Measurements from ENCODE around the gene FAM53A. TPM values are rescaled to one million over a fixed set of nuclear protein-coding genes. Genes with fewer than 3 reads are reported as not detected.
A peak's percentile ranks its signal among the peaks of the same experiment; 100 is the strongest.

FAM53A gene
- total and polyA plus RNA-seq, 5 donors = 1.1 to 1.6 (median 1.2) TPM

GRCh38 chr4:1625600-1626138 is 58.4 kb downstream of the FAM53A start:
- 90% methylated on average over 23 of the region's 23 CpGs for WGBS

GRCh38 chr4:1624519-1624910 is 59.6 kb downstream of the FAM53A start:
- 97% methylated on average over 12 of the region's 12 CpGs for WGBS
- no peaks in the 10 kb centered on the region for H3K27me3 ChIP-seq (ENCODE audit: control insufficient read depth, insufficient read depth)
- intact Hi-C loops (cut with DNase I) = no loop called here
- DNase-seq (peak in 1 of 3 donors; percentile 17), ATAC-seq (no peak)
- H3K4me3 ChIP-seq (ENCODE audit: low read length) = no peak overlapping the region
- no peaks in the 10 kb centered on the region for H3K4me1 ChIP-seq (ENCODE audit: control insufficient read depth, insufficient read depth, low read length)
- H3K9me3 ChIP-seq (ENCODE audit: control insufficient read depth, low read length) = no peaks in the 10 kb centered on the region
- no peak overlapping the region for H3K27ac ChIP-seq (ENCODE audit: low read length)

More at GRCh38 chr4:1625600-1626138, 58.4 kb downstream of the FAM53A start:
- no peak for ATAC-seq
- DNase-seq = peak in 1 of 3 donors; percentile 54
- Histone ChIP-seq H3K27ac (ENCODE audit: low read length) (no peak overlapping the region), H3K4me3 (ENCODE audit: low read length) (no peak overlapping the region), H3K4me1 (ENCODE audit: control insufficient read depth, insufficient read depth, low read length) (no peaks in the 10 kb centered on the region), H3K9me3 (ENCODE audit: control insufficient read depth, low read length) (no peaks in the 10 kb centered on the region), H3K27me3 (ENCODE audit: control insufficient read depth, insufficient read depth) (no peaks in the 10 kb centered on the region)
- intact Hi-C loops (cut with DNase I) = loop anchor here in 2 of 4 donors (5.0 kb wide), 2 partner anchors 258 to 268 kb away; no protein-coding TSS in a partner anchor

- Histone ChIP-seq H3K9me3 (ENCODE audit: control insufficient read depth, low read length) (no peaks in the 10 kb centered on the region), H3K27ac (ENCODE audit: low read length) (no peak overlapping the region), H3K4me3 (ENCODE audit: low read length) (no peak overlapping the region), H3K27me3 (ENCODE audit: control insufficient read depth, insufficient read depth) (no peaks in the 10 kb centered on the region), H3K4me1 (ENCODE audit: control insufficient read depth, insufficient read depth, low read length) (no peaks in the 10 kb centered on the region)
- 94% methylated on average over 21 of the region's 21 CpGs for WGBS
- intact Hi-C loops (cut with DNase I) = no loop called here
- ATAC-seq (no peak), DNase-seq (peak in 1 of 3 donors; percentile 37)
These were observed 60.1 kb downstream of the FAM53A start for GRCh38 chr4:1623821-1624518.

GRCh38 chr4:1623400-1623799 is 60.7 kb downstream of the FAM53A start:
- DNase-seq (peak in 1 of 3 donors; percentile 52), ATAC-seq (no peak)
- no peak overlapping the region for H3K27ac ChIP-seq (ENCODE audit: low read length)
- 91% methylated on average over 38 of the region's 38 CpGs for WGBS
- intact Hi-C loops (cut with DNase I) = no loop called here
- no peaks in the 10 kb centered on the region for H3K27me3 ChIP-seq (ENCODE audit: control insufficient read depth, insufficient read depth)
- no peaks in the 10 kb centered on the region for H3K4me1 ChIP-seq (ENCODE audit: control insufficient read depth, insufficient read depth, low read length)
- H3K4me3 ChIP-seq (ENCODE audit: low read length) = no peak overlapping the region
- no peaks in the 10 kb centered on the region for H3K9me3 ChIP-seq (ENCODE audit: control insufficient read depth, low read length)

GRCh38 chr4:1622956-1623355 is 61.2 kb downstream of the FAM53A start:
- Histone ChIP-seq H3K27ac (ENCODE audit: low read length) (no peak overlapping the region), H3K9me3 (ENCODE audit: control insufficient read depth, low read length) (no peaks in the 10 kb centered on the region), H3K4me3 (ENCODE audit: low read length) (no peak overlapping the region), H3K27me3 (ENCODE audit: control insufficient read depth, insufficient read depth) (no peaks in the 10 kb centered on the region), H3K4me1 (ENCODE audit: control insufficient read depth, insufficient read depth, low read length) (no peaks in the 10 kb centered on the region)
- 79% methylated on average over 17 of the region's 17 CpGs for WGBS
- no peak for ATAC-seq
- intact Hi-C loops (cut with DNase I) = no loop called here
- DNase-seq = no peak

- DNase-seq (peak in 1 of 3 donors; percentile 44), ATAC-seq (no peak)
- no peak overlapping the region for H3K27ac ChIP-seq (ENCODE audit: low read length)
- no peaks in the 10 kb centered on the region for H3K9me3 ChIP-seq (ENCODE audit: control insufficient read depth, low read length)
- WGBS = 73% methylated on average over 11 of the region's 11 CpGs
- no peaks in the 10 kb centered on the region for H3K27me3 ChIP-seq (ENCODE audit: control insufficient read depth, insufficient read depth)
- H3K4me3 ChIP-seq (ENCODE audit: low read length) = no peak overlapping the region
- intact Hi-C loops (cut with DNase I) = no loop called here
- H3K4me1 ChIP-seq (ENCODE audit: control insufficient read depth, insufficient read depth, low read length) = no peaks in the 10 kb centered on the region
These were observed 61.9 kb downstream of the FAM53A start for GRCh38 chr4:1622238-1622637.

- H3K4me3 ChIP-seq (ENCODE audit: low read length) = no peak overlapping the region
- DNase-seq (peak in 1 of 3 donors; percentile 49), ATAC-seq (no peak)
- no peaks in the 10 kb centered on the region for H3K4me1 ChIP-seq (ENCODE audit: control insufficient read depth, insufficient read depth, low read length)
- intact Hi-C loops (cut with DNase I) = no loop called here
- 88% methylated on average over 10 of the region's 10 CpGs for WGBS
- no peak overlapping the region for H3K27ac ChIP-seq (ENCODE audit: low read length)
- H3K9me3 ChIP-seq (ENCODE audit: control insufficient read depth, low read length) = no peaks in the 10 kb centered on the region
- no peaks in the 10 kb centered on the region for H3K27me3 ChIP-seq (ENCODE audit: control insufficient read depth, insufficient read depth)
These were observed 62.6 kb downstream of the FAM53A start for GRCh38 chr4:1621526-1621925.

- peak in 1 of 3 donors; percentile 50 for DNase-seq
- intact Hi-C loops (cut with DNase I) = no loop called here
- no peak for ATAC-seq
- Histone ChIP-seq H3K4me1 (ENCODE audit: control insufficient read depth, insufficient read depth, low read length) (no peaks in the 10 kb centered on the region), H3K4me3 (ENCODE audit: low read length) (no peak overlapping the region), H3K9me3 (ENCODE audit: control insufficient read depth, low read length) (no peaks in the 10 kb centered on the region), H3K27me3 (ENCODE audit: control insufficient read depth, insufficient read depth) (no peaks in the 10 kb centered on the region), H3K27ac (ENCODE audit: low read length) (no peak overlapping the region)
- WGBS = 94% methylated on average over 25 of the region's 25 CpGs
These were observed 64.9 kb downstream of the FAM53A start for GRCh38 chr4:1619151-1619672.

GRCh38 chr4:1618438-1618837 is 65.7 kb downstream of the FAM53A start:
- Histone ChIP-seq H3K4me3 (ENCODE audit: low read length) (no peak overlapping the region), H3K27ac (ENCODE audit: low read length) (no peak overlapping the region), H3K9me3 (ENCODE audit: control insufficient read depth, low read length) (no peaks in the 10 kb centered on the region), H3K27me3 (ENCODE audit: control insufficient read depth, insufficient read depth) (no peaks in the 10 kb centered on the region), H3K4me1 (ENCODE audit: control insufficient read depth, insufficient read depth, low read length) (no peaks in the 10 kb centered on the region)
- ATAC-seq (no peak), DNase-seq (peak in 1 of 3 donors; percentile 48)
- intact Hi-C loops (cut with DNase I) = no loop called here
- WGBS = 86% methylated on average over 12 of the region's 12 CpGs

GRCh38 chr4:1616557-1616930 is 67.6 kb downstream of the FAM53A start:
- H3K9me3 ChIP-seq (ENCODE audit: control insufficient read depth, low read length) = no peaks in the 10 kb centered on the region
- DNase-seq = peak in 1 of 3 donors; percentile 44
- no peak overlapping the region for H3K4me3 ChIP-seq (ENCODE audit: low read length)
- no peaks in the 10 kb centered on the region for H3K27me3 ChIP-seq (ENCODE audit: control insufficient read depth, insufficient read depth)
- peak; percentile 25 to 62 for ATAC-seq
- H3K27ac ChIP-seq (ENCODE audit: low read length) = no peak overlapping the region
- intact Hi-C loops (cut with DNase I) = no loop called here
- no peaks in the 10 kb centered on the region for H3K4me1 ChIP-seq (ENCODE audit: control insufficient read depth, insufficient read depth, low read length)
- WGBS = 49% methylated on average over 6 of the region's 6 CpGs

GRCh38 chr4:1615786-1616556 is 68.1 kb downstream of the FAM53A start:
- H3K4me1 ChIP-seq (ENCODE audit: control insufficient read depth, insufficient read depth, low read length) = no peaks in the 10 kb centered on the region
- H3K4me3 ChIP-seq (ENCODE audit: low read length) = no peak overlapping the region
- H3K9me3 ChIP-seq (ENCODE audit: control insufficient read depth, low read length) = no peaks in the 10 kb centered on the region
- H3K27me3 ChIP-seq (ENCODE audit: control insufficient read depth, insufficient read depth) = no peaks in the 10 kb centered on the region
- DNase-seq = peak; percentile 64 to 90 (median 88)
- WGBS = 54% methylated on average over 22 of the region's 22 CpGs
- H3K27ac ChIP-seq (ENCODE audit: low read length) = no peak overlapping the region
- peak; percentile 86 to 89 for ATAC-seq
- intact Hi-C loops (cut with DNase I) = no loop called here
